ENCODE results near the gene MECR.
"Not testable (repeated sequence)": the region's sequence is repeated elsewhere in the genome, so short reads cannot be mapped to it uniquely, and the experiment has no call there.

Gene MECR

GRCh38 chr1:29164588-29164987 lies 66.1 kb downstream of the MECR start:
- no peak for DNase-seq

DNA sequence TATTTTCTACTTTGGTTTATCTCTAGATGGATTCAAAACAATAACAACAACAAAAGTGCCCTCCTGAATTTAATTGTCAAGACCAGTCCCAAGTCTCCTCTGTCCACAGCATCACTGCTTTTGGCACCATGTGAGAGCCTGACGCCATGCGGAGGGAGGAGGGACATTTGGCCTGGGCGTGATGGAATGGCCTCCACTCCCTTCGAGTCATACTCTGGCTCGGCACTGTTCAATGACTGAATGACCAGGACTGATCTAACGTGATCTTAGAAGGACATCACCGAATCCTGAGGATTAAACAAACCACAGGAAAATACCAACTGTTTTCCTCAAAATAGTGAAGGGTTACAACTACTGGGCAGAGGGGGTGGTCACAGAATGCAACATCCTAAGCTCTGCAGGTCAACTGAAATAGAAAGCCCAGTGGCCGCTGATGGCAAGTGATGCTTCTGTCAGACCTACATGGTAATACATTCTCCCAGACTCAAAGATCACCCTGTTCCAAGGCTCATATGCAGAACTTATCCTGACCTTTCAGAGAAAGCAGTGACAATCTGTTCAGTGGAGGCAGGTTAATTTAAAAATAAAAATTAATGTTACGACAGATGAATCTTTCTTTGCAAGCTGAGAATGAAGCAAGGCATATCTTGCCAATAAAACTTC lies 68.1 kb downstream of the MECR start:
- no peak for DNase-seq

GRCh38 chr1:29162025-29162424 lies 68.7 kb downstream of the MECR start:
- DNase-seq, result no peak

DNA sequence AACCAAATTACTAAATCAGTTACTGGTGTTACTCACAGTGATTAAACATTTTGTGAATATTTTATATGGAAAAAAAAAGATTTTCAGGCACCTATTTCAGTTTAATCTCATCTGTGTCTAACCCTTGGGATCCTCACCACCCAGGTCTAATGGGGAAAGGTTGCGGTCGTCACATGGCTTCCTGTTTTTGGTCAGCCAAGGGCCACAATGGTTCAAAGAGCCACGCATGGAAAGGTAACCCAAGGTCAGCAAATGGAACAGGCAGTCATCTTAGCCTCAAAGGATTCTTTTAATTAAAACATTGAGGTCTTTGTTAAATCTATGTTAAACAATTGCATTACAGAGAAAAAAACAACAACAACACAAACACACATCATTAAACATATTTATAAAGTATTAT lies 71.0 kb downstream of the MECR start:
- DNase-seq, result no peak

DNA sequence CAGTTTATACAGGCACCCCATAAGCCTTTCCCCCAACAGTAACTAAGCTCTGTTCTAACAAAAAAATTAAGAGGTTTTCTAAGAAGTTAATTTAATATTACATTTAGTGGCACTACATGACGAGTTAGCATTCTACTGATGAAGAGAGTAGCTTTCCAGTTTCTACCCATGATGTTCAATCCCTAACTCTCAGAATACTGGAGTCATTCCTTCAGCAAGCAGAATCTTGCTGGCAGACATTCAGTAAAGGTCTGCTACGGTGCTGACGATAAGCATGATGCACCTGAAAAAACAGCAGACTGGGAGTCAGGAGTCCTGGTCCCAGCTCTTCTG lies 73.5 kb downstream of the MECR start:
- no peak for DNase-seq

- no peak for DNase-seq
These were observed 74.0 kb downstream of the MECR start for GRCh38 chr1:29156543-29157268.

GRCh38 chr1:29152046-29152805 lies 78.5 kb downstream of the MECR start:
- DNase-seq, result no peak

DNA sequence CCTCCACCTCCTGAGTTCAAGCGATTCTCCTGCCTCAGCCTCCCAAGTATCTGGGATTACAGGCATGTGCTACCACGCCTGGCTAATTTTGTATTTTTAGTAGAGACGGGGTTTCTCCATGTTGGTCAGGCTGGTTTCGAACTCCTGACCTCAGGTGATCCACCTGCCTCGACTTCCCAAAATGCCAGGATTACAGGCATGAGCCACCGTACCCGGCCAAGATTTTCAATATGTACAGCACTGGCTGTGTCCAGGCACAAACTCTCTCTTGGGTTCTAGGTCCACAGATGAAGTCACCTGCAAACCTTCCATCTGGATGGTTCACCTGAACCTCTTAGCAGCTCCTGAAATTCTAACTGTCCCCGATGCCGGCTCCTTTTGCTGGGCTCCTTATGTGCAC lies 80.4 kb downstream of the MECR start:
- DNase-seq, result not testable (repeated sequence)

GRCh38 chr1:29148656-29149491 lies 81.9 kb downstream of the MECR start:
- DNase-seq, result no peak

DNA sequence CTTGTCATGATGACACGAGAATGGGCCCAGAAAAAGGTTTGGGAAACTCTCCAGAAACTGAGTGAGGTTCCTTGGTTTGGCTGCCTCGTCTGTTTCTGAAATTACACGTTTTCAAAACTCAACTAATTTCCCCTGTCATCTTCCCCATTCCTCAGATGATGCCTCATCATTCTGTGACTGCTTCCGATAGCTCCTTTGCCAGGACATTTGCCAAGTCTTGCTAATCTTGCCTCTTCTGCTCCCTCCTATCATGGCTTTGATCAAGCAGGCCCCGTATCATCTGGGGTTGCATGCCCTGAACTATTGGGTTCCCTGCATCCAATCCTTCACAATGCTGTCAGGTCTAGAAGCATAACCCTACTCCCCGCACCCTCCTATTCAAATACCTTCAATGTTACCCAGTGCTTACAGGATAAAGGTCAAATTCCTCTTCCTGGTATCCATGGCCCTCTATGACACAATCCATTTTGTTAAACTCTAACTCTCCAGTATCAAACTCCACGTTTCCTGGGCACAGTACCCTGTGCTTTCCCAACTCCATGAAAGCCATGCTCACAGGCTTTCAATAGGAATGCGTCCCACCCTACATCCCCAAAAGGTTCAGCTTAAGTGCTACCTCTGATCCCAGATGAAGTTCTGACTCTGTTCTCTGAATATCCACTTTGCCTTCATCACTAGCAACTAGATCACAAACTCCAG lies 84.8 kb downstream of the MECR start:
- no peak for DNase-seq

GRCh38 chr1:29144178-29144577 lies 86.6 kb downstream of the MECR start:
- no peak for DNase-seq

DNA sequence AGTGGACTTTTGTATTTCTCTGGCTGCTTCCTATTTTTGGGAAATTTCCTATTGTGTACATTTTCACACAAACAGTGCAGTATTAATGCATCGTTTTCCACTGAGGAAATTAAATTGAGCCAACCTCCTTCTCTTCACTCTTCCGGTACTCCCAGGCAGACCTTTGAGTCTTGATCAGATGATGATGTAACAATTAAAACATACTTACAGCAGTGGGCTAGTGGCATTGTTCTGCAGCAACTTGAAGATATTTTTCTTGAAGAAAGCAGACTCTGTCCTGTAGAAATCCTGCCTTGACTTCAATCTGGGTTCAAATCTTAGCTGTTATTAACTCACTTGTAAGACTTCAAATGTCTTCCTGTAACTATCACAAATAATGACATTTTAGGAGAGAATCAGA lies 88.0 kb downstream of the MECR start:
- no peak for DNase-seq

Measured in RPMI8226 (cell line).